SK-N-MC (cell line): ENCODE data around the gene TRAF3.

ENCODE experiments used
- DNase-seq: peaks from one replicate; pipeline ENCODE4 v3.0.0-alpha.2; 2011; ENCODE audit warnings: low read depth, low spot score
- H3K27ac ChIP-seq: fragments of 200-600 bp; sonication (generic); 2 replicates; pipeline ENCODE4 v1.5.1; 2016; ENCODE audit warnings: mixed run types
- H3K36me3 ChIP-seq: fragments of 200-600 bp; sonication (generic); 2 replicates; pipeline ENCODE4 v1.6.1; 2017; ENCODE audit warnings: antibody characterized with exemption, low read length, mixed read lengths; ENCODE audit not compliant: insufficient read depth
- H3K4me3 ChIP-seq: fragments of 200-600 bp; sonication (generic); 2 replicates; pipeline ENCODE4 v1.5.1; 2016
- H3K9ac ChIP-seq: fragments of 200-600 bp; sonication (generic); 2 replicates; pipeline ENCODE4 v1.8.0; 2017; ENCODE audit warnings: mixed run types, mixed read lengths; ENCODE audit not compliant: insufficient read length
- H3K9me3 ChIP-seq: fragments of 200-600 bp; sonication (generic); 2 replicates; pipeline ENCODE4 v1.6.1; 2017; ENCODE audit warnings: low read depth, mild to moderate bottlenecking, antibody characterized with exemption, low read length, moderate library complexity, mixed read lengths
- EZH2 ChIP-seq: fragments of 200-600 bp; sonication (generic); IDR thresholded peaks from one replicate; pipeline ENCODE4 v1.6.1; 2017; ENCODE audit warnings: antibody characterized with exemption
- FOXP2 ChIP-seq: optimal IDR thresholded peaks from 2 replicates; pipeline ENCODE3; 2011; ENCODE audit warnings: mild to moderate bottlenecking, moderate library complexity; ENCODE audit not compliant: insufficient read depth; ENCODE audit errors: extremely low read length, control extremely low read depth
- POLR2AphosphoS5 ChIP-seq: IDR thresholded peaks from 2 replicates; pipeline ENCODE4 v1.6.1; 2012; ENCODE audit warnings: mild to moderate bottlenecking, low read depth, low read length, borderline replicate concordance

Gene TRAF3

GRCh38 chr14:102949801-102950451, 172.7 kb downstream of the TRAF3 start:
- H3K27ac ChIP-seq, result peak overlapping the region; percentile 54
- no peaks in the 10 kb centered on the region for H3K9me3 ChIP-seq
- DNase-seq, result no peak
- no peak overlapping the region for H3K9ac ChIP-seq
- H3K4me3 ChIP-seq, result no peak overlapping the region
- peaks cover 59% of the 10 kb centered on the region for H3K36me3 ChIP-seq
- no peak for TF ChIP-seq FOXP2
- no peak for TF ChIP-seq POLR2AphosphoS5
- TF ChIP-seq EZH2, result no peak

- H3K27ac ChIP-seq, result no peak overlapping the region
- H3K4me3 ChIP-seq, result no peak overlapping the region
- H3K9ac ChIP-seq, result no peak overlapping the region
- H3K9me3 ChIP-seq, result no peaks in the 10 kb centered on the region
- peaks cover 52% of the 10 kb centered on the region for H3K36me3 ChIP-seq
- no peak for DNase-seq
- TF ChIP-seq EZH2, result no peak
- no peak for TF ChIP-seq FOXP2
- TF ChIP-seq POLR2AphosphoS5, result no peak
These were observed 173.8 kb downstream of the TRAF3 start for GRCh38 chr14:102951034-102951433.

- peaks cover 53% of the 10 kb centered on the region for H3K36me3 ChIP-seq
- H3K4me3 ChIP-seq, result no peak overlapping the region
- TF ChIP-seq POLR2AphosphoS5 (no peak), EZH2 (no peak), FOXP2 (no peak)
- no peaks in the 10 kb centered on the region for H3K9me3 ChIP-seq
- DNase-seq, result no peak
- no peak overlapping the region for H3K9ac ChIP-seq
- peak overlapping the region; percentile 76 for H3K27ac ChIP-seq
These were observed 174.6 kb downstream of the TRAF3 start for GRCh38 chr14:102951799-102952198.

- TF ChIP-seq FOXP2 (no peak), POLR2AphosphoS5 (no peak), EZH2 (no peak)
- no peak for DNase-seq
- H3K27ac ChIP-seq, result peak overlapping the region; percentile 76
- no peak overlapping the region for H3K4me3 ChIP-seq
- H3K36me3 ChIP-seq, result peaks cover 51% of the 10 kb centered on the region
- H3K9me3 ChIP-seq, result no peaks in the 10 kb centered on the region
- H3K9ac ChIP-seq, result no peak overlapping the region
These were observed 175.0 kb downstream of the TRAF3 start for GRCh38 chr14:102952276-102952675.

- Histone ChIP-seq H3K9ac (no peak overlapping the region), H3K4me3 (no peak overlapping the region), H3K27ac (no peak overlapping the region), H3K36me3 (peaks cover 56% of the 10 kb centered on the region), H3K9me3 (no peaks in the 10 kb centered on the region)
- no peak for DNase-seq
- no peak for TF ChIP-seq POLR2AphosphoS5
- no peak for TF ChIP-seq EZH2
These were observed 175.9 kb downstream of the TRAF3 start for GRCh38 chr14:102953100-102953499.

GRCh38 chr14:102954081-102954789, 177.0 kb downstream of the TRAF3 start:
- H3K4me3 ChIP-seq, result no peak overlapping the region
- no peak overlapping the region for H3K27ac ChIP-seq
- no peaks in the 10 kb centered on the region for H3K9me3 ChIP-seq
- no peak overlapping the region for H3K9ac ChIP-seq
- DNase-seq, result no peak
- no peak for TF ChIP-seq FOXP2
- no peak for TF ChIP-seq POLR2AphosphoS5
- no peak for TF ChIP-seq EZH2
- peaks cover 56% of the 10 kb centered on the region for H3K36me3 ChIP-seq

- no peak for DNase-seq
- TF ChIP-seq EZH2, result no peak
- no peak for TF ChIP-seq FOXP2
- TF ChIP-seq POLR2AphosphoS5, result no peak
- Histone ChIP-seq H3K4me3 (no peak overlapping the region), H3K36me3 (peaks cover 50% of the 10 kb centered on the region), H3K9ac (no peak overlapping the region), H3K9me3 (no peaks in the 10 kb centered on the region), H3K27ac (peak overlapping the region; percentile 37)
These were observed 178.6 kb downstream of the TRAF3 start for GRCh38 chr14:102955636-102956408.

- DNase-seq, result no peak
- Histone ChIP-seq H3K4me3 (no peak overlapping the region), H3K27ac (no peak overlapping the region), H3K9ac (no peak overlapping the region), H3K9me3 (no peaks in the 10 kb centered on the region), H3K36me3 (peaks cover 49% of the 10 kb centered on the region)
- TF ChIP-seq POLR2AphosphoS5 (no peak), FOXP2 (no peak), EZH2 (no peak)
These were observed 180.0 kb downstream of the TRAF3 start for GRCh38 chr14:102957222-102957621.

- DNase-seq, result no peak
- Histone ChIP-seq H3K9ac (no peak overlapping the region), H3K4me3 (no peak overlapping the region), H3K27ac (no peak overlapping the region), H3K36me3 (peaks cover 51% of the 10 kb centered on the region), H3K9me3 (no peaks in the 10 kb centered on the region)
- TF ChIP-seq FOXP2, result no peak
- TF ChIP-seq POLR2AphosphoS5, result no peak
- no peak for TF ChIP-seq EZH2
These were observed 181.2 kb downstream of the TRAF3 start for GRCh38 chr14:102958461-102958860.
